Activated naive CD8-positive, alpha-beta T cell treated with anti-CD3 and anti-CD28 coated beads, Interleukin-2, amount 10 ng/mL, durations not matched to agents 7 days and 5 days (primary cell): ENCODE measurements around the gene PHKG2. TPM values are rescaled to one million over a fixed set of nuclear protein-coding genes. Genes with fewer than 3 reads are reported as not detected.

Experiments
- ATAC-seq: fragments of 150-1000 bp; cut with Tn5 transposase; one replicate; pipeline ENCODE4 v1.10.0; 2021; ENCODE audit warnings: low read depth, moderate library complexity
- POLR2A ChIA-PET: fragments of 350-600 bp; sonication (Branson Sonifier 250); formaldehyde crosslinking; loops from one replicate; lab custom pipeline; 2021; ENCODE audit warnings: antibody characterized with exemption; lab: Charles Lee
- DNase-seq: peaks from one replicate; pipeline ENCODE4 v3.0.0; 2021
- H3K27ac Mint-ChIP-seq: one replicate; pipeline ENCODE4 v1.8.0; 2022; ENCODE audit warnings: mild to moderate bottlenecking, mixed read lengths
- H3K27me3 Mint-ChIP-seq: one replicate; pipeline ENCODE4 v1.8.0; 2022; ENCODE audit warnings: mild to moderate bottlenecking, moderate library complexity, mixed read lengths
- H3K36me3 Mint-ChIP-seq: one replicate; pipeline ENCODE4 v1.8.0; 2021; ENCODE audit warnings: mild to moderate bottlenecking, mixed read lengths
- H3K4me1 Mint-ChIP-seq: one replicate; pipeline ENCODE4 v1.8.0; 2021; ENCODE audit warnings: mixed read lengths
- H3K4me3 Mint-ChIP-seq: one replicate; pipeline ENCODE4 v1.8.0; 2022; ENCODE audit warnings: mild to moderate bottlenecking, moderate library complexity, mixed read lengths
- H3K9me3 Mint-ChIP-seq: one replicate; pipeline ENCODE4 v1.8.0; 2021; ENCODE audit warnings: mixed read lengths
- total RNA-seq, 2 experiments: library from RNA; stranded (reverse); gene quantifications; one replicate each; pipeline ENCODE4 v1.2.3, GENCODE V29; 2021

Gene PHKG2
- total RNA-seq, 2 experiments from 2014 or later, result 48.2 to 48.9 TPM

GRCh38 chr16:30764086-30764485, 15.9 kb downstream of the PHKG2 start:
- ATAC-seq (no peak), DNase-seq (no peak)
- Mint-ChIP-seq H3K36me3 (peaks cover 15% of the 10 kb centered on the region), H3K4me1 (peaks cover 17% of the 10 kb centered on the region), H3K27me3 (no peaks in the 10 kb centered on the region), H3K9me3 (no peaks in the 10 kb centered on the region), H3K27ac (no peak overlapping the region), H3K4me3 (peak overlapping the region; percentile 14)
- POLR2A ChIA-PET, result interaction anchor here (1.8 kb wide), 1 partner anchor 11 kb away, joined by 5 read pairs; no protein-coding TSS in a partner anchor

GRCh38 chr16:30764816-30765465, 16.7 kb downstream of the PHKG2 start:
- DNase-seq (no peak), ATAC-seq (no peak)
- Mint-ChIP-seq H3K4me1 (peaks cover 17% of the 10 kb centered on the region), H3K27ac (no peak overlapping the region), H3K4me3 (no peak overlapping the region), H3K27me3 (no peaks in the 10 kb centered on the region), H3K36me3 (peaks cover 17% of the 10 kb centered on the region), H3K9me3 (no peaks in the 10 kb centered on the region)
- POLR2A ChIA-PET, result interaction anchor here (2.0 kb wide), 1 partner anchor 10 kb away, joined by 10 read pairs; no protein-coding TSS in a partner anchor

GRCh38 chr16:30766206-30766932, 18.1 kb downstream of the PHKG2 start:
- POLR2A ChIA-PET, result interaction anchor here (2.0 kb wide), 1 partner anchor 9 kb away, joined by 10 read pairs; no protein-coding TSS in a partner anchor
- no peak overlapping the region for H3K4me3 Mint-ChIP-seq
- H3K27me3 Mint-ChIP-seq, result no peaks in the 10 kb centered on the region
- no peak for DNase-seq
- H3K36me3 Mint-ChIP-seq, result peaks cover 17% of the 10 kb centered on the region
- no peak for ATAC-seq
- peaks cover 8% of the 10 kb centered on the region for H3K4me1 Mint-ChIP-seq
- no peaks in the 10 kb centered on the region for H3K9me3 Mint-ChIP-seq
- no peak overlapping the region for H3K27ac Mint-ChIP-seq

- POLR2A ChIA-PET, result no interaction called here
- Mint-ChIP-seq H3K36me3 (peaks cover 18% of the 10 kb centered on the region), H3K9me3 (no peaks in the 10 kb centered on the region), H3K4me1 (peaks cover 8% of the 10 kb centered on the region), H3K27ac (no peak overlapping the region), H3K27me3 (no peaks in the 10 kb centered on the region), H3K4me3 (no peak overlapping the region)
- DNase-seq (no peak), ATAC-seq (no peak)
Observed at GRCh38 chr16:30766933-30767284, 18.7 kb downstream of the PHKG2 start.

GRCh38 chr16:30767767-30768465, 19.7 kb downstream of the PHKG2 start:
- Mint-ChIP-seq H3K4me1 (peaks cover 12% of the 10 kb centered on the region), H3K27ac (no peak overlapping the region), H3K27me3 (no peaks in the 10 kb centered on the region), H3K4me3 (no peak overlapping the region), H3K36me3 (peaks cover 22% of the 10 kb centered on the region), H3K9me3 (no peaks in the 10 kb centered on the region)
- DNase-seq, result no peak
- ATAC-seq, result no peak
- POLR2A ChIA-PET, result no interaction called here

GRCh38 chr16:30768583-30769181, 20.5 kb downstream of the PHKG2 start:
- Mint-ChIP-seq H3K36me3 (peaks cover 21% of the 10 kb centered on the region), H3K4me1 (peaks cover 7% of the 10 kb centered on the region), H3K27ac (no peak overlapping the region), H3K9me3 (no peaks in the 10 kb centered on the region), H3K4me3 (no peak overlapping the region), H3K27me3 (no peaks in the 10 kb centered on the region)
- POLR2A ChIA-PET, result interaction anchor here (1.0 kb wide), 1 partner anchor 9 kb away, joined by 4 read pairs; no protein-coding TSS in a partner anchor
- ATAC-seq (no peak), DNase-seq (no peak)

- DNase-seq, result no peak
Observed at GRCh38 chr16:30769379-30770089, 21.3 kb downstream of the PHKG2 start.

GRCh38 chr16:30771726-30772125, 23.5 kb downstream of the PHKG2 start:
- H3K4me3 Mint-ChIP-seq, result no peak overlapping the region
- H3K4me1 Mint-ChIP-seq, result peaks cover 16% of the 10 kb centered on the region
- no peaks in the 10 kb centered on the region for H3K9me3 Mint-ChIP-seq
- DNase-seq, result no peak
- POLR2A ChIA-PET, result interaction anchor here (1.5 kb wide), 1 partner anchor 9 kb away, joined by 3 read pairs; the partner anchor contains the start of gene RNF40
- no peak for ATAC-seq
- H3K27ac Mint-ChIP-seq, result no peak overlapping the region
- no peaks in the 10 kb centered on the region for H3K27me3 Mint-ChIP-seq
- peaks cover 16% of the 10 kb centered on the region for H3K36me3 Mint-ChIP-seq

More at GRCh38 chr16:30769379-30770089, 21.3 kb downstream of the PHKG2 start:
- Mint-ChIP-seq H3K27ac (no peak overlapping the region), H3K36me3 (peaks cover 18% of the 10 kb centered on the region), H3K4me1 (peaks cover 10% of the 10 kb centered on the region), H3K27me3 (no peaks in the 10 kb centered on the region), H3K4me3 (no peak overlapping the region), H3K9me3 (no peaks in the 10 kb centered on the region)
- POLR2A ChIA-PET, result interaction anchor here (0.6 to 1.0 kb wide), 3 partner anchors 9 to 697 kb away, joined by 3 to 4 read pairs (median 4); no protein-coding TSS in a partner anchor
- ATAC-seq, result no peak

- Mint-ChIP-seq H3K9me3 (no peaks in the 10 kb centered on the region), H3K27ac (no peak overlapping the region), H3K36me3 (peaks cover 9% of the 10 kb centered on the region), H3K4me1 (peaks cover 22% of the 10 kb centered on the region), H3K27me3 (no peaks in the 10 kb centered on the region), H3K4me3 (no peak overlapping the region)
- DNase-seq, result no peak
- POLR2A ChIA-PET, result no interaction called here
- ATAC-seq, result no peak
Observed at GRCh38 chr16:30773826-30774225, 25.6 kb downstream of the PHKG2 start.

- Mint-ChIP-seq H3K4me1 (peaks cover 22% of the 10 kb centered on the region), H3K9me3 (no peaks in the 10 kb centered on the region), H3K36me3 (peaks cover 6% of the 10 kb centered on the region), H3K27me3 (no peaks in the 10 kb centered on the region), H3K27ac (peak overlapping the region; percentile 90), H3K4me3 (peak overlapping the region; percentile 94)
- no peak for ATAC-seq
- DNase-seq, result no peak
- POLR2A ChIA-PET, result interaction anchor here (0.5 to 1.7 kb wide), 10 partner anchors 9 to 128 kb away, joined by 3 to 10 read pairs (median 4); partner anchors contain the start of genes PHKG2 and RNF40
Observed at GRCh38 chr16:30774367-30775130, 26.3 kb downstream of the PHKG2 start.

- DNase-seq (no peak), ATAC-seq (no peak)
- Mint-ChIP-seq H3K27ac (peak overlapping the region; percentile 90), H3K4me3 (peak overlapping the region; percentile 94), H3K36me3 (peaks cover 6% of the 10 kb centered on the region), H3K9me3 (no peaks in the 10 kb centered on the region), H3K27me3 (no peaks in the 10 kb centered on the region), H3K4me1 (peaks cover 22% of the 10 kb centered on the region)
- POLR2A ChIA-PET, result interaction anchor here (0.5 to 1.7 kb wide), 12 partner anchors 9 to 317 kb away, joined by 3 to 10 read pairs (median 4); partner anchors contain the start of genes PHKG2 and RNF40
Observed at GRCh38 chr16:30775131-30775391, 26.8 kb downstream of the PHKG2 start.
